Liver (tissue), 3 donors: Measurements from ENCODE around the gene IL36B.

Experiments used
- ATF3 ChIP-seq: IDR thresholded peaks from 2 replicates; pipeline ENCODE4 v1.6.1; 2016; ENCODE audit warnings: antibody characterized with exemption
- CTCF ChIP-seq: fragments of 150-350 bp; IDR thresholded peaks from 2 replicates; pipeline ENCODE4 v1.5.1; 2017; ENCODE audit warnings: improper control_type of control experiment, low read depth, low read length; ENCODE audit not compliant: missing input control
- HNF4G ChIP-seq: IDR thresholded peaks from 2 replicates; pipeline ENCODE4 v1.6.1; 2016; ENCODE audit warnings: antibody characterized with exemption
- JUND ChIP-seq, 2 donors: IDR thresholded peaks; 2 replicates each; pipeline ENCODE4 v1.6.1; 2016; ENCODE audit warnings: antibody characterized with exemption in 2 of 2
- MAX ChIP-seq: IDR thresholded peaks from 2 replicates; pipeline ENCODE4 v1.6.1; 2016; ENCODE audit warnings: antibody characterized with exemption
- SP1 ChIP-seq: IDR thresholded peaks from 2 replicates; pipeline ENCODE4 v1.6.1; 2018; ENCODE audit warnings: antibody characterized with exemption, mild to moderate bottlenecking
- TAF1 ChIP-seq: conservative IDR thresholded peaks from 2 replicates; pipeline ENCODE4 v1.6.1; 2016; ENCODE audit warnings: antibody characterized with exemption, mild to moderate bottlenecking
- ZBTB33 ChIP-seq: IDR thresholded peaks from 2 replicates; pipeline ENCODE4 v1.6.1; 2016; ENCODE audit warnings: antibody characterized with exemption
- donor health status: healthy.
- donor health status: healthy.

GRCh38 chr2:112977559-112978056 lies 75.1 kb downstream of the IL36B start, which contains the start of gene IL36G:
- no peak for TF ChIP-seq SP1
- TF ChIP-seq CTCF, result no peak
- no peak for TF ChIP-seq ATF3
- no peak for TF ChIP-seq HNF4G
- no peak for TF ChIP-seq MAX
- TF ChIP-seq TAF1, result no peak
- TF ChIP-seq JUND (IDR thresholded peaks at IDR 0.05), result no peak
- no peak for TF ChIP-seq ZBTB33
